Mesenchymal stem cell (in vitro differentiated cells and primary cell): ENCODE results near the gene GPR161.

Experiments
- DNase-seq: peaks from one replicate; pipeline ENCODE4 v3.0.0-alpha.2; 2013
- H2AFZ ChIP-seq: one replicate; pipeline ENCODE4 v1.6.1; 2013; ENCODE audit warnings: low read depth, mild to moderate bottlenecking, control low read depth, inconsistent platforms, low read length, moderate library complexity
- H2AK5ac ChIP-seq: 2 replicates; pipeline ENCODE4 v1.6.1; 2013; ENCODE audit warnings: low read length, moderate library complexity, mild to moderate bottlenecking, inconsistent platforms; ENCODE audit not compliant: severe bottlenecking
- H2BK120ac ChIP-seq: one replicate; pipeline ENCODE4 v1.6.1; 2013; ENCODE audit warnings: low read depth, mild to moderate bottlenecking, inconsistent platforms, low read length, moderate library complexity
- H2BK12ac ChIP-seq, 2 experiments: one replicate each; pipeline ENCODE4 v1.6.1; 2013; ENCODE audit warnings: inconsistent platforms in 2 of 2, low read length in 2 of 2, mild to moderate bottlenecking in 2 of 2, moderate library complexity in 2 of 2, control low read depth in 1 of 2
- H2BK15ac ChIP-seq: one replicate; pipeline ENCODE4 v1.6.1; 2013; ENCODE audit warnings: mild to moderate bottlenecking, low read depth, inconsistent platforms; ENCODE audit not compliant: poor library complexity, severe bottlenecking
- H2BK5ac ChIP-seq: 2 replicates; pipeline ENCODE4 v1.6.1; 2013; ENCODE audit warnings: low read depth, mild to moderate bottlenecking, low read length, control low read depth, inconsistent platforms; ENCODE audit not compliant: poor library complexity, severe bottlenecking
- H3K14ac ChIP-seq, 2 experiments: one replicate each; pipeline ENCODE4 v1.6.1; 2013; ENCODE audit warnings: inconsistent platforms in 2 of 2, low read length in 2 of 2, control low read depth in 1 of 2, mild to moderate bottlenecking in 1 of 2, moderate library complexity in 1 of 2
- H3K18ac ChIP-seq, 2 experiments: one replicate each; pipeline ENCODE4 v1.6.1; 2013; ENCODE audit warnings: inconsistent platforms in 2 of 2, low read length in 2 of 2, control low read depth in 1 of 2, low read depth in 1 of 2, mild to moderate bottlenecking in 1 of 2
- H3K23ac ChIP-seq, 2 experiments: one replicate each; pipeline ENCODE4 v1.6.1; 2013; ENCODE audit warnings: inconsistent platforms in 2 of 2, low read length in 2 of 2, mild to moderate bottlenecking in 2 of 2, moderate library complexity in 2 of 2, control low read depth in 1 of 2
- H3K27ac ChIP-seq: 2 replicates; pipeline ENCODE4 v1.5.1; 2013; ENCODE audit warnings: mild to moderate bottlenecking, moderate library complexity, low read length, control low read depth, inconsistent platforms; ENCODE audit not compliant: poor library complexity, severe bottlenecking
- H3K27me3 ChIP-seq, 2 experiments: 2 replicates each; pipeline versions ENCODE4 v1.6.1 to v1.7.0; 2013; ENCODE audit warnings: low read length in 2 of 2, mild to moderate bottlenecking in 2 of 2, moderate library complexity in 2 of 2, control low read depth in 1 of 2, inconsistent platforms in 1 of 2; ENCODE audit not compliant: control insufficient read depth in 1 of 2, insufficient read depth in 1 of 2
- H3K36me3 ChIP-seq, 2 experiments: 2 replicates each; pipeline versions ENCODE4 v1.6.1 to v1.7.0; 2013; ENCODE audit warnings: low read length in 2 of 2, control low read depth in 1 of 2, inconsistent platforms in 1 of 2, low read depth in 1 of 2, mild to moderate bottlenecking in 1 of 2; ENCODE audit not compliant: insufficient read depth in 2 of 2, control insufficient read depth in 1 of 2
- H3K4ac ChIP-seq, 2 experiments: one replicate each; pipeline ENCODE4 v1.6.1; 2013; ENCODE audit warnings: inconsistent platforms in 2 of 2, low read length in 2 of 2, mild to moderate bottlenecking in 2 of 2, moderate library complexity in 2 of 2, control low read depth in 1 of 2, low read depth in 1 of 2
- H3K4me1 ChIP-seq: 2 replicates; pipeline ENCODE4 v1.6.1; 2013; ENCODE audit warnings: low read depth, low read length, control low read depth; ENCODE audit not compliant: control insufficient read depth, insufficient read depth
- H3K4me2 ChIP-seq: 2 replicates; pipeline ENCODE4 v1.6.1; 2013; ENCODE audit warnings: low read length, mild to moderate bottlenecking, inconsistent platforms; ENCODE audit not compliant: poor library complexity, severe bottlenecking
- H3K4me3 ChIP-seq, 2 experiments: 2 replicates each; pipeline versions ENCODE4 v1.5.1 to v1.7.0; 2013; ENCODE audit warnings: low read length in 2 of 2, mild to moderate bottlenecking in 2 of 2, control low read depth in 1 of 2, low read depth in 1 of 2; ENCODE audit not compliant: insufficient read depth in 1 of 2
- H3K79me1 ChIP-seq: replicated peaks from 2 replicates; pipeline ENCODE4 v1.6.1; 2013; ENCODE audit warnings: mild to moderate bottlenecking, control low read depth, low read length, inconsistent platforms; ENCODE audit not compliant: poor library complexity, severe bottlenecking
- H3K9ac ChIP-seq: 2 replicates; pipeline ENCODE4 v1.7.0; 2013; ENCODE audit warnings: mild to moderate bottlenecking, low read length, moderate library complexity
- H3K9me3 ChIP-seq: 2 replicates; pipeline ENCODE4 v1.7.0; 2013; ENCODE audit warnings: mild to moderate bottlenecking, low read length; ENCODE audit not compliant: control insufficient read depth
- H4K8ac ChIP-seq: one replicate; pipeline ENCODE4 v1.6.1; 2013; ENCODE audit warnings: inconsistent platforms, mild to moderate bottlenecking, low read length, moderate library complexity
- H4K91ac ChIP-seq: one replicate; pipeline ENCODE4 v1.6.1; 2013; ENCODE audit warnings: mild to moderate bottlenecking, low read length, inconsistent platforms
- WGBS: methylation state at CpG from one replicate; pipeline ENCODE4 v1.1.7; 2013; ENCODE audit warnings: mixed read lengths; 5-methylcytosine and 5-hydroxymethylcytosine counted together

Gene GPR161

GRCh38 chr1:168031627-168032026, 105.1 kb downstream of the GPR161 start:
- Histone ChIP-seq H3K4me2 (no peak overlapping the region), H3K9ac (no peak overlapping the region)
- WGBS: no CpG with 5 or more reads among the region's 4 CpGs

GRCh38 chr1:168031198-168031597, 105.5 kb downstream of the GPR161 start:
- Histone ChIP-seq H3K4me3 (no peak overlapping the region), H3K27ac (no peak overlapping the region), H2BK15ac (no peak overlapping the region), H3K4me2 (no peak overlapping the region), H2BK5ac (no peak overlapping the region), H4K91ac (no peak overlapping the region), H3K23ac (no peak overlapping the region), H4K8ac (no peak overlapping the region), H2BK120ac (no peak overlapping the region), H3K36me3 (peaks cover 3 to 74% of the 10 kb centered on the region in 2 experiments), H3K9ac (no peak overlapping the region), H3K4me1 (no peaks in the 10 kb centered on the region), H3K9me3 (no peaks in the 10 kb centered on the region), H3K4ac (no peak overlapping the region), H3K79me1 (peaks cover 3% of the 10 kb centered on the region), H3K18ac (no peak overlapping the region), H3K27me3 (no peaks in the 10 kb centered on the region), H2AFZ (no peak overlapping the region), H2BK12ac (no peak overlapping the region), H3K14ac (no peak overlapping the region), H2AK5ac (no peak overlapping the region)
- WGBS: 98% methylated on average over 5 of the region's 5 CpGs
- no peak for DNase-seq

More at GRCh38 chr1:168031627-168032026, 105.1 kb downstream of the GPR161 start:
- no peak overlapping the region for H3K14ac ChIP-seq
- no peak overlapping the region for H3K4me3 ChIP-seq
- H3K4ac ChIP-seq: no peak overlapping the region
- H2BK5ac ChIP-seq: no peak overlapping the region
- H2AK5ac ChIP-seq: no peak overlapping the region
- no peak overlapping the region for H2AFZ ChIP-seq
- no peaks in the 10 kb centered on the region for H3K9me3 ChIP-seq
- no peak overlapping the region for H2BK15ac ChIP-seq
- H3K4me1 ChIP-seq: no peaks in the 10 kb centered on the region
- peaks cover 3 to 74% of the 10 kb centered on the region in 2 experiments for H3K36me3 ChIP-seq
- H4K8ac ChIP-seq: no peak overlapping the region
- no peak overlapping the region for H4K91ac ChIP-seq
- no peak overlapping the region for H2BK12ac ChIP-seq
- H3K18ac ChIP-seq: no peak overlapping the region
- no peak for DNase-seq
- no peak overlapping the region for H2BK120ac ChIP-seq
- H3K23ac ChIP-seq: no peak overlapping the region
- no peaks in the 10 kb centered on the region for H3K27me3 ChIP-seq
- peaks cover 3% of the 10 kb centered on the region for H3K79me1 ChIP-seq
- H3K27ac ChIP-seq: no peak overlapping the region
